GM18502 (cell line): ENCODE results near the gene DUSP22.
"Not testable (repeated sequence)": the region's sequence is repeated elsewhere in the genome, so short reads cannot be mapped to it uniquely, and the experiment has no call there.

Source experiments
- ATAC-seq: cut with Tn5 transposase; IDR thresholded peaks from one replicate; pipeline ENCODE4 v1.9.1; 2021; ENCODE audit warnings: mild to moderate bottlenecking; ENCODE audit not compliant: unreplicated experiment, poor library complexity

DUSP22 gene

GRCh38 chr6:291697-292505 is at the start of gene DUSP22:
TSS of gene DUSP22 (plus strand) at chr6:292487. CDS start at chr6:292540, 53 bp downstream.
- ATAC-seq, result peak; percentile 51

GRCh38 chr6:246352-246751 is 45.9 kb upstream of the DUSP22 start:
- no peak for ATAC-seq

GRCh38 chr6:247351-247750 is 44.9 kb upstream of the DUSP22 start:
- no peak for ATAC-seq

- ATAC-seq, result not testable (repeated sequence)
These were observed 44.2 kb upstream of the DUSP22 start for GRCh38 chr6:248046-248445.

- ATAC-seq, result no peak
These were observed 41.6 kb upstream of the DUSP22 start for GRCh38 chr6:250676-251075.

GRCh38 chr6:251920-252319 is 40.4 kb upstream of the DUSP22 start:
- no peak for ATAC-seq

GRCh38 chr6:252775-253535 is 39.3 kb upstream of the DUSP22 start:
- peak; percentile 38 for ATAC-seq

GRCh38 chr6:254016-254415 is 38.3 kb upstream of the DUSP22 start:
- no peak for ATAC-seq

GRCh38 chr6:255041-255750 is 37.1 kb upstream of the DUSP22 start:
- no peak for ATAC-seq

GRCh38 chr6:255751-256083 is 36.6 kb upstream of the DUSP22 start:
- no peak for ATAC-seq

GRCh38 chr6:256169-256568 is 36.1 kb upstream of the DUSP22 start:
- no peak for ATAC-seq

GRCh38 chr6:257031-257725 is 35.1 kb upstream of the DUSP22 start:
- ATAC-seq, result no peak

- peak; percentile 40 for ATAC-seq
These were observed 34.5 kb upstream of the DUSP22 start for GRCh38 chr6:257774-258173.

GRCh38 chr6:259316-259715 is 33.0 kb upstream of the DUSP22 start:
- ATAC-seq, result no peak

- peak; percentile 81 for ATAC-seq
These were observed 32.3 kb upstream of the DUSP22 start for GRCh38 chr6:259901-260508.

- no peak for ATAC-seq
These were observed 27.7 kb upstream of the DUSP22 start for GRCh38 chr6:264626-265025.

GRCh38 chr6:268394-268935 is 23.8 kb upstream of the DUSP22 start:
- ATAC-seq, result no peak

GRCh38 chr6:273551-274058 is 18.7 kb upstream of the DUSP22 start:
- no peak for ATAC-seq

GRCh38 chr6:277746-278145 is 14.5 kb upstream of the DUSP22 start:
- no peak for ATAC-seq

GRCh38 chr6:278494-278893 is 13.8 kb upstream of the DUSP22 start:
- no peak for ATAC-seq
